Fibroblast of lung (primary cell): ENCODE results near the gene CFAP100. TPM values are rescaled to one million over a fixed set of nuclear protein-coding genes. Genes with fewer than 3 reads are reported as not detected.

Experiments used
- DNase-seq, 2 donors: peaks; one replicate each; pipeline versions ENCODE4 v3.0.0 to v3.0.0-alpha.2; 2010; ENCODE audit warnings: low read depth in 2 of 2
- H2AFZ ChIP-seq: 2 replicates; pipeline ENCODE4 v1.5.1; 2012; ENCODE audit warnings: low read length, control low read depth, inconsistent platforms
- H3K27ac ChIP-seq: 2 replicates; pipeline ENCODE4 v1.5.1; 2011; ENCODE audit warnings: low read length, control low read depth; ENCODE audit not compliant: insufficient read depth
- H3K27me3 ChIP-seq: 2 replicates; pipeline ENCODE4 v1.5.1; 2011; ENCODE audit warnings: mild to moderate bottlenecking, low read length; ENCODE audit not compliant: control insufficient read depth, insufficient read depth
- H3K36me3 ChIP-seq: 2 replicates; pipeline ENCODE4 v1.5.1; 2011; ENCODE audit warnings: low read length; ENCODE audit not compliant: control insufficient read depth, insufficient read depth
- H3K4me1 ChIP-seq: 2 replicates; pipeline ENCODE4 v1.5.1; 2011; ENCODE audit warnings: low read length; ENCODE audit not compliant: control insufficient read depth, insufficient read depth; ENCODE audit errors: extremely low read depth
- H3K4me2 ChIP-seq: 2 replicates; pipeline ENCODE4 v1.5.1; 2011; ENCODE audit warnings: low read length, control low read depth; ENCODE audit not compliant: insufficient read depth; ENCODE audit errors: extremely low read depth
- H3K4me3 ChIP-seq, 4 experiments: fragments of 200-600 bp in 1 of 4; sonication (generic) in 1 of 4; replicated peaks in 1 of 4; 2 replicates each; pipeline ENCODE4 v1.5.1; 2011 to 2016; ENCODE audit warnings: low read length in 4 of 4, low read depth in 3 of 4, mild to moderate bottlenecking in 3 of 4, control low read depth in 2 of 4, inconsistent platforms in 1 of 4, mixed read lengths in 1 of 4; ENCODE audit not compliant: insufficient read depth in 1 of 4; ENCODE audit errors: control extremely low read depth in 1 of 4
- H3K79me2 ChIP-seq: 2 replicates; pipeline ENCODE4 v1.5.1; 2012; ENCODE audit warnings: mild to moderate bottlenecking, low read length, inconsistent platforms; ENCODE audit not compliant: control insufficient read depth, insufficient read depth
- H3K9ac ChIP-seq: 2 replicates; pipeline ENCODE4 v1.5.1; 2011; ENCODE audit warnings: mild to moderate bottlenecking, low read length, control low read depth; ENCODE audit not compliant: insufficient read depth
- H3K9me3 ChIP-seq: 2 replicates; pipeline ENCODE4 v1.5.1; 2012; ENCODE audit warnings: low read depth, low read length; ENCODE audit not compliant: control insufficient read depth, insufficient read depth
- H4K20me1 ChIP-seq: 2 replicates; pipeline ENCODE4 v1.5.1; 2011; ENCODE audit warnings: low read length; ENCODE audit not compliant: control insufficient read depth, insufficient read depth; ENCODE audit errors: extremely low read depth
- EZH2 ChIP-seq: IDR thresholded peaks from 2 replicates; pipeline ENCODE4 v1.5.1; 2012; ENCODE audit warnings: low read length, control low read depth, mild to moderate bottlenecking; ENCODE audit errors: missing control alignments
- polyA plus RNA-seq, 2 donors: library from polyadenylated mRNA; depleted of rRNA in 1 of 2; stranded (reverse) in 1 of 2; unstranded in 1 of 2; fragments of >200 nt; gene quantifications; 2 replicates each; pipeline ENCODE4 v1.2.1, GENCODE V29; 2011 to 2012; ENCODE audit warnings: missing spikeins in 1 of 2
- total RNA-seq: library from RNA; depleted of rRNA; stranded (reverse); fragments of >200 nt; gene quantifications from 2 replicates; pipeline ENCODE4 v1.2.1, GENCODE V29; 2014
- TF ChIP-seq, protein P1 (sequence below), 2 donors: IDR thresholded peaks in 1 of 2; conservative IDR thresholded peaks in 1 of 2; 1 replicate in 1 of 2; 2 replicates in 1 of 2; pipeline ENCODE4 v1.5.1; 2011 to 2012; ENCODE audit warnings: low read length in 2 of 2, control low read depth in 1 of 2, inconsistent platforms in 1 of 2, low read depth in 1 of 2, mild to moderate bottlenecking in 1 of 2

The CFAP100 gene
- total and polyA plus RNA-seq, 2 donors (not counting 1 experiment from before 2014, with no cell fraction given), result not detected

DNA sequence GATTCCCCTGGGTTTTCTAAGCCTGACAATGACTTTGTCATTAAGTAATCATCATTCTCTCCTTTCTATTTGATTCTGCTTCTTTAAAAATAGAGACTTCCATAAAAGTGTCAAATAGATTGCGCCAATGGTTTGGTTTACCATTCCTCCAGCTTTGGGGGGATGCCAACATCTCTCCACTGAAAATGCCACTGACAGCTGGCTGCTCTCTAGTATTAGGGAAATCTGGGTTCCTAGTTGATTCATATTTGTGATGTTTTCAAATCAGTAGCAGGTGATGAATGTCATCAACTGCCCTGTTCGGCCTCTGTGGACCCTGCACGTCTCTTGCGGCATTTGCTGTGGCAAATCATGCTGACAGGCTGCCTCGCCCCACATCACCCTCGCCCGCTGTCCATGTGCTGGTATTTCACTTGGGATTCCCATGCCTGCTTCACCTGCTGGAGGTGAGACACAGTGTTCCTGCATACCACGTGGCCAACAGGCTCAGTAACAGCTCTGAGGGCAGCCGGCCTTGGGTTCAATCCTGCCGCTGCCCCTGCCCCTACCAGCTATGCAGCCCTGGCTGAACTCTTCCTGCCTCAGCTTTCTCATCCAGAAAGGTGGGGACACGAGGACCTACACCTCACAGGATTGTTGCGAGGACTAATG is 52.9 kb downstream of the CFAP100 start:
- TF ChIP-seq, protein P1, sequence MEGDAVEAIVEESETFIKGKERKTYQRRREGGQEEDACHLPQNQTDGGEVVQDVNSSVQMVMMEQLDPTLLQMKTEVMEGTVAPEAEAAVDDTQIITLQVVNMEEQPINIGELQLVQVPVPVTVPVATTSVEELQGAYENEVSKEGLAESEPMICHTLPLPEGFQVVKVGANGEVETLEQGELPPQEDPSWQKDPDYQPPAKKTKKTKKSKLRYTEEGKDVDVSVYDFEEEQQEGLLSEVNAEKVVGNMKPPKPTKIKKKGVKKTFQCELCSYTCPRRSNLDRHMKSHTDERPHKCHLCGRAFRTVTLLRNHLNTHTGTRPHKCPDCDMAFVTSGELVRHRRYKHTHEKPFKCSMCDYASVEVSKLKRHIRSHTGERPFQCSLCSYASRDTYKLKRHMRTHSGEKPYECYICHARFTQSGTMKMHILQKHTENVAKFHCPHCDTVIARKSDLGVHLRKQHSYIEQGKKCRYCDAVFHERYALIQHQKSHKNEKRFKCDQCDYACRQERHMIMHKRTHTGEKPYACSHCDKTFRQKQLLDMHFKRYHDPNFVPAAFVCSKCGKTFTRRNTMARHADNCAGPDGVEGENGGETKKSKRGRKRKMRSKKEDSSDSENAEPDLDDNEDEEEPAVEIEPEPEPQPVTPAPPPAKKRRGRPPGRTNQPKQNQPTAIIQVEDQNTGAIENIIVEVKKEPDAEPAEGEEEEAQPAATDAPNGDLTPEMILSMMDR (conservative IDR thresholded peaks at IDR 0.05 in 1 of 2, IDR thresholded peaks at IDR 0.05 in 1 of 2; ENCODE audit: low read depth in 1 of 2, low read length in 2 of 2), result no peak
- TF ChIP-seq EZH2, result no peak
- peak in 1 of 2 donors; percentile 51 for DNase-seq
- H3K27ac ChIP-seq, result no peak overlapping the region

DNA sequence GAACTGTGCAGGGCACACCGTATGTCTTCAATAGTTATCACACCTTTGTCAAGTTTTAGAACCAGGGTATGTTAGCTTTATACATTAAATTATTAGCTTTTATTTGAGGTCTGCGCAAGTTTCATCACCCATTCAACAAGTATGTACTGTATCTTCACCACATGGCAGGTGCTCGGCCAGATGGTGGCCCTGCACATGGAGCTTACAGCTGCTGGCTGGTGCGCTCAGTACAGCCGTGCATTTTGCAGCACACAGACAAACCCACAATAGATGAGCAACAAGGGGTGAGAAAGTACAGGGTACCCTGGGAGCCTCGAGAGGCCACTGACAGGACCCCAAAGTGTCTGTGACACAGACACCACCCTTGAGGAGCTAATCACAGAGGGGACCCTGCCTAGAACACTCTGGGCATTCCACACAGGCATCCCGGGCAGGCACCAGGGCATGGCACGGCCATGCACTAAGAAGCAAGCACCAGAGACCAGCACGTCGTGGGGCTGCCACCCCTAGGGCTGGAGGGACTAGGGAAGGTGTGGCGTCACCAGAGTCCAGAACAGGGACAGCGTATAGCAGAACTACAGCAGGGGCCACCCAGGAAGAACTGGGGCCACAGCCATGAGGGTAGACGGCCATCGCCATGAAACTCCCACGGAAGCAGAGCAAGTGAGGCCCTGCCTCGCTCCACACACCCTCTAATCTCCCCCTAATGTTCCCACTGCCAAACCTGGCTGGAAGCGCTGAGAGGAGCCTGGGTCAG is 53.6 kb downstream of the CFAP100 start:
- H3K9ac ChIP-seq, result no peak overlapping the region
- no peak overlapping the region for H2AFZ ChIP-seq
- H4K20me1 ChIP-seq, result no peaks in the 10 kb centered on the region
- peaks cover 4% of the 10 kb centered on the region for H3K36me3 ChIP-seq
- no peak for DNase-seq
- no peak overlapping the region for H3K27ac ChIP-seq
- no peaks in the 10 kb centered on the region for H3K9me3 ChIP-seq
- no peaks in the 10 kb centered on the region for H3K27me3 ChIP-seq
- H3K79me2 ChIP-seq, result no peaks in the 10 kb centered on the region
- no peak overlapping the region for H3K4me2 ChIP-seq
- TF ChIP-seq, protein P1 (conservative IDR thresholded peaks at IDR 0.05 in 1 of 2, IDR thresholded peaks at IDR 0.05 in 1 of 2; ENCODE audit: low read depth in 1 of 2, low read length in 2 of 2), result no peak
- TF ChIP-seq EZH2, result no peak
- H3K4me1 ChIP-seq, result peaks cover 6% of the 10 kb centered on the region
- no peak overlapping the region for H3K4me3 ChIP-seq

More for the DNA sequence above, 52.9 kb downstream of the CFAP100 start:
- Histone ChIP-seq H3K4me1 (peaks cover 6% of the 10 kb centered on the region), H2AFZ (no peak overlapping the region), H3K9ac (no peak overlapping the region), H3K4me2 (no peak overlapping the region), H3K27me3 (no peaks in the 10 kb centered on the region), H3K36me3 (peaks cover 4% of the 10 kb centered on the region), H3K79me2 (no peaks in the 10 kb centered on the region), H4K20me1 (peaks cover 2% of the 10 kb centered on the region), H3K4me3 (no peak overlapping the region), H3K9me3 (no peaks in the 10 kb centered on the region)

DNA sequence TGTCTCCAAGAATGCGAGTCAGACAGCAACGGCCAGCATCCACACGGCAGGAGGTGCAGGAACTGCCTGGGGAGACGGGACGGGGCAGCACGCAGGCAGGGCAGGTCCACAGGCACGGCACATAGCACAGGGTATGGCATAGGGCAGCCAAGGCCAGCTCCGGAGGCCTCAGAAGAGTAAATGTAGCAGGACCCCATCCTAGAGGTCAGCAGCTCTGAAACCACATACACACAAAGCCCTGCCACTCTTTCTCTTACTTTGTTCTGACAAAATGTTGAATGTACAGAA is 54.1 kb downstream of the CFAP100 start:
- Histone ChIP-seq H3K9me3 (no peaks in the 10 kb centered on the region), H4K20me1 (no peaks in the 10 kb centered on the region)
- no peak for TF ChIP-seq EZH2

More for the DNA sequence above, 54.1 kb downstream of the CFAP100 start:
- H3K4me2 ChIP-seq, result no peak overlapping the region
- H3K4me1 ChIP-seq, result peaks cover 6% of the 10 kb centered on the region
- H3K27me3 ChIP-seq, result no peaks in the 10 kb centered on the region
- DNase-seq, result no peak
- H3K27ac ChIP-seq, result no peak overlapping the region
- no peak overlapping the region for H2AFZ ChIP-seq
- H3K4me3 ChIP-seq, result no peak overlapping the region
- no peak overlapping the region for H3K9ac ChIP-seq
- H3K36me3 ChIP-seq, result peaks cover 4% of the 10 kb centered on the region
- no peaks in the 10 kb centered on the region for H3K79me2 ChIP-seq
